ENCODE results near the gene DAZ3.
"Not testable (repeated sequence)": the region's sequence is repeated elsewhere in the genome, so short reads cannot be mapped to it uniquely, and the experiment has no call there.

- TF ChIP-seq AKAP8 (CRISPR knock-in tag; IDR thresholded peaks at IDR 0.05); TCF12 (IDR thresholded peaks at IDR 0.05); TCF12 (CRISPR knock-in tag; IDR thresholded peaks at IDR 0.05); NR2F1 (CRISPR knock-in tag; IDR thresholded peaks at IDR 0.05); ATF5 (CRISPR knock-in tag; IDR thresholded peaks at IDR 0.05; ENCODE audit: low read depth); FOXJ3 (CRISPR knock-in tag; IDR thresholded peaks at IDR 0.05; ENCODE audit: borderline replicate concordance); HMG20B (CRISPR knock-in tag; conservative IDR thresholded peaks at IDR 0.05); POLR2A (IDR thresholded peaks at IDR 0.05; ENCODE audit: insufficient read depth in 1 of 2, low read depth in 2 of 2, low read length in 2 of 2); FOXO1 (CRISPR knock-in tag; IDR thresholded peaks at IDR 0.05); GABPB1 (CRISPR knock-in tag; IDR thresholded peaks at IDR 0.05); CTCF (CRISPR knock-in tag; IDR thresholded peaks at IDR 0.05); JUND (CRISPR knock-in tag; IDR thresholded peaks at IDR 0.05); EP300 (IDR thresholded peaks at IDR 0.05; ENCODE audit: low read depth in 2 of 2, low read length in 2 of 2); EP300 (CRISPR knock-in tag; IDR thresholded peaks at IDR 0.05; ENCODE audit: borderline replicate concordance): not testable (repeated sequence)
Measured at GRCh38 chrY:24813293-24813692, at the start of gene DAZ3.

All from HepG2 (cell line).